ENCODE data around the gene PDILT.
"Not testable (repeated sequence)": the region's sequence is repeated elsewhere in the genome, so short reads cannot be mapped to it uniquely, and the experiment has no call there.

The PDILT gene

DNA sequence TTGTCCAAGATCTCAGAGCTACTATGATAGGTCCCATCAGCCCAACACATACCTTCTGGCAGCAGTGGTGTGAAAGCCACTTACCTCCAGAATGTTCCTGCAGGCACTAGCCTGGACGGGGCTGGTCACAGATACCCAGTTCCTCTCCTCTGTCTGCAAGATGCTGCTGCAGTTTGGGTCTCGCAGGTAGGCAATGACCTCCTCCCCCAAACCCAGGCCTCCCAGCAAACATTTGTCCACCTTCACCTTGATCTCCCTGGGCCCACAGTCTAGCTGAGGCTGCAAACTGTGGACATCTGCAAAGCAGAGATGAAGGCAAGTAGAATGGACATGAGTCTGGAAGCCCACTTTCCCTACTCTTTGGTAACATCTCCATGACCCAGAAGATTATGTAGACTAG, 84.4 kb downstream of the PDILT start:
- DNase-seq: no peak

DNA sequence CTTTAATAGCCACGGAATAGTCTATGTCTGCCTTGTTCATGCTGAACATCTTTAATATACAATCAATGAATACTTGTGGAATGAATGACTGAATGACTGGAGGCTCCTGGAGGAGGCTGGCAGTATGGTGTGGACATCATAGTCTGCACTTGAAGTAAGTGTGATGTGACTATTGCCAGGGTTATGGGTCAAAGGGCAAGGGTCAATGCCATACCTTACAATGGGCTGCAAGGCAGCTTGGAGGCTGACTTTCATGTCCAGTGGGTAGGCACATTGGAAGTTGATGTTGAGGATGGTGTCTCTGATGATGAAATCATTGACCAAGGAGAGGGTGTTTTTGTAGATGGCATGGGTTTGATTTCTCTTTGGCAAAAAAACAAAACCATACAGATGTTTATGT, 85.1 kb downstream of the PDILT start:
- no peak for DNase-seq

DNA sequence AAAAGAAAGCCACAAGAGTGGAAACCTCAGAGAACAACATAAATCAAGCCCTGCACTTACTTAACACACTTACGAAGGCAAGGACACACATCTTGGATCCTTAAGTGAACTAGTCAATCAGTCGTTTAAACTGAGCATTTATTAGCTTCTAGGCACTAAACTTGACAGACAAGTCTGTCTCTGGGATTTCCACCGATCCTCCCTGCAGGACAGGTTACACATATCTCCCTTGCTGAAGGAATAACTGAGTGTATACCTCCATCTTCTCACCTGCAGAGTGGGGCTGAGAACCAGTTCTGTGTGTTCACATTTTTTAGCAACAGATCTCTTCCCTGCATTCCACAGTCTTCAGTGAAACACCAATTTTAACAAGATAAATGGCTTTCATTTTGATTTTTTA, 86.1 kb downstream of the PDILT start:
- DNase-seq: no peak

DNA sequence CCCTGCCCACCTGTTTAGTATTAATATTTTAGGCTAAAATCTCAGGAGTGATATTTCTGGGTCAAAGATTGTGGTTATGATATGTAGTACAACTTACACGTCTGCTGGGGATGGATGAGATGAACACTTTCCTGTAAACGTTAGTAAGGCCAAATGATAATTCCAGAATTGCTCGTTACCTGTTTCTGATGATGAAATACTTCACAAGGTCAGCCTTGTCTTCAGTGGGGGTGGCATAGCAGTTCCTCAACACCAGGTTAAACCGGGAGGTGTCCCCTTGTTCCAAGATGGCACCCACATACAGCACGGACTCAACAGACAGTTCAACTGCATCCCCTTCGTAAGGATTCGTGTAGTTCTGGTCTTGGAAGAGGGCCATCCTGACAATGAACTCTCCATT, 86.5 kb downstream of the PDILT start:
- DNase-seq: no peak

DNA sequence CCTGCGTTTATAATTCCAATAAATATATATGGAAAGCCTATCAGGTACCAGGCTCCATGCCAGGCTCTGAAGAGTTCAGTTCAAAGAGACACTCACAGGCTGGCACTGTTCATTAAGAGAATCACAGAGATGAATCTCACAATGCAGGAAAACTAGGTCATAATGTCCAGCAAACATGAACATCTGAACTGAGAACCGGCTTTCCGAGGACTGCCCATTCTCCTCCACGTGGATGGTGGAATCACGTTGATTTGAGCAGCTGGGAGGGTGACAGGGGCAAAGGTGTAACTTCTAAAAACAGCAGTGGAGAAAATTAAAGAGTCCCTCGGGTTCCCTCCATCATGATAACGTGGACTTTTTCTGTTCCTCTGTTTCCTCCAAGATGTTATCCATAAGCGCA, 87.4 kb downstream of the PDILT start:
- no peak for DNase-seq

DNA sequence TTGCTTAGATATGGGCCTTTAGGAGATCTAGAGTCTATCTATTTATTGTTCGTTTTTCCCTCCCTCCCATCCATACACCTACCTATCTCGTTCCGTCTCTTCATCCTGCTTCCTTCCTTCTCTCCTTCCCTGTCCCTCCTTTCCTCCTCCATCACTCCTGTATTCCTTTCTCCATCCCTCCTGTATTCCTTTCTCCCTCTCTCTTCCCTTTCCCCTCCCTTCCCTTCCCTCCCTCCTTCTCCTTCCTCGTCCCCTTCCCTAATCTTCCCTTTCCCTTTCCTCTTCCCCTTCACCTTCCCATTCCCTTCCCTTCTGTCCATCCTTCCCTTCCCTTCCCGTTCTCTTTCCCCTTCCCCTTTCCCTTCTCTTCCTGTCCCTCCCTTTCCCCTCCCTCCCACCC, 87.8 kb downstream of the PDILT start:
- DNase-seq: no peak

DNA sequence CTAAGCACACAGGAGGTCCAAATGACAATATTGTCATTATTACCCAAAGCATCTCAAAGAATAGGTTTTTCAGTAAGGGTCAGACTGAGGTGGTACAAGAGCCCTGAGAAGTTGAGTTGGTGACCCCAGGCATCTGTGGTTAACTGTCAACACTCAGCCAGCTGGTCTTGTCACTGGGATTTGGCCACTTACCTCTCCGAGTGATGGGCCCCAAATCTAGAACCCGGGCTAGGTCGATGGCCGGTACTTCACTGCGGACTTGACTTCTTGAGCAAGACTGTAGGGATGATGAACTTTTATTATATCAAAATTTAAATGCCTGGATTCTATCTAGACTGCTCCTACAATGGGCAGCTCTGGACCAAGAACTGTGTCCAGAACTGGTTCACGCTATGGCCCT, 88.8 kb downstream of the PDILT start:
- DNase-seq: no peak

DNA sequence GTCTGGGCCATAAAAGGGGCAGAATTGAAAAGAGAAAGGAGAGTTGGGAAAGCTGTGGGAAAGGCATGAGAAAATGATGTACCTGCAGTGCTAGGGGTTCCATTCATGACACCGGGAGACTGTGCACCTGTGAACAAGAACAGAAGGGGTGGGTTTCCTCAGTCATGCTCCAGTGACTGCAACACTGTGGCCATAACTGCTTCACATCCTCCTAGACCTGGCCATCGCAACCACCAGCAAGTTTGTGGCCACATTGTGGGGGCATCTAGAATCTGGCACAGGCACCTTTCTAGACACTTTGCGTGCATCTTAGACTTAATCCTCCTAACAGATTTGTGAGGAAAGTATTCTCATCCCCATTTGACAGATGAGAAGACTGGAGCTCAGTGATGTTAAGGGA, 90.0 kb downstream of the PDILT start:
- no peak for DNase-seq

DNA sequence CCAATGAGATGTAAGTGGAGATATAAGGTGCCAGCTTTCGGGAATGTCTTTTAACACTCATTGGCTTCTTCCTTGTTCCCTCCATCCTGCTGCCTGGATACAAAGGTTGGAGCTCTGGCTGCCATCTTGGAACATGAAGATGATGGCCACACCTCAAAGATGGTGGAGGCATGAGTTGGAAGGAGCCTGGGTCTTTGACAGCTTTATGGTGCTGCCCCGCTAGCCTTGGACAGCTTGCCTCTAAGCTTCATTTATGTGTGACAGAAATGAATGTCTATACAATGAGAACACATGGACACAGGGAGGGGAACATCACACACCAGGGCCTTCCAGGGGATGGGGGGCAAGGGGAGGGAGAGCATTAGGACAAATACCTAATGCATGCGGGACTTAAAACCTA, 90.8 kb downstream of the PDILT start:
- DNase-seq: no peak

DNA sequence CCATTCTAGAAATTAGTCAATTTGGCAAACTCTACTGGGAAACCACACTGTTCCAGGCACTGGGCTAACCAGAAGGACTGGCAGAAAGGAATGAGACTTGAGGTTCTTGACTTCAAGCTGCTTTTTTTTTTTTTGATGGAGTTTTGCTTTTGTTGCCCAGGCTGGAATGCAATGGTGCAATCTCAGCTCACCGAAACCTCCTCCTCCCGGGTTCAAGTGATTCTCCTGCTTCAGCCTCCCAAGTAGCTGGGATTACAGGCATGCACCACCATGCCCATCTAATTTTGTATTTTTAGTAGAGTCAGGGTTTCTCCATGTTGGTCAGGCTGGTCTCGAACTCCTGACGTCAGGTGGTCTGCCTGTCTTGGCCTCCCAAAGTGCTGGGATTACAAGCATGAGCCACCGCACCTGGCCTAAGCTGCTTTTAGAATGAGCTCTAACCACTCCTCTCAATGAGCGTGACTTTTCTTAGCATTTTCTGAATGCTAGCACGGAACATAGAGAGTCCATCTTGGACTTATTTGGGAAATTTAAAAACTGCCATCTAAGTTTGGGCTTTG, 91.9 kb downstream of the PDILT start:
- not testable (repeated sequence) for DNase-seq

DNA sequence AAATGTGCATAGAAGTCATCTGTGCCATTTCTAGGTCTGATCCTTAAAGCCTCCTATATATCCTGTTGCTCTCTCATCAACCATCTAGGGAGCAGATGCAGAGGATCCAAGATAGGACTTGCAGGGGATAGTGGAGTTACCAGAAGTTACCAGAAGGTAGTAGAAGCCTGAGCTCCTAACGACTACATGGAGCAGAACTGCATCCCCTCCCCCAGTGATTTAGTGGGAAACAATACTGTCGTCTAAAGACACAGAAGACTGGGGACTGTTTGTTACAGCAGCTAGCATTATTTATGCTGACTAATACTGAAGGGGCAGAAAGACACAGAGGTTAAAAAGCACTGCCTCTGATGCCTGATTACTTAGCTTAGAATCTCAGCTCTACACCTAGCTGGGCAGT, 93.0 kb downstream of the PDILT start:
- DNase-seq: no peak

DNA sequence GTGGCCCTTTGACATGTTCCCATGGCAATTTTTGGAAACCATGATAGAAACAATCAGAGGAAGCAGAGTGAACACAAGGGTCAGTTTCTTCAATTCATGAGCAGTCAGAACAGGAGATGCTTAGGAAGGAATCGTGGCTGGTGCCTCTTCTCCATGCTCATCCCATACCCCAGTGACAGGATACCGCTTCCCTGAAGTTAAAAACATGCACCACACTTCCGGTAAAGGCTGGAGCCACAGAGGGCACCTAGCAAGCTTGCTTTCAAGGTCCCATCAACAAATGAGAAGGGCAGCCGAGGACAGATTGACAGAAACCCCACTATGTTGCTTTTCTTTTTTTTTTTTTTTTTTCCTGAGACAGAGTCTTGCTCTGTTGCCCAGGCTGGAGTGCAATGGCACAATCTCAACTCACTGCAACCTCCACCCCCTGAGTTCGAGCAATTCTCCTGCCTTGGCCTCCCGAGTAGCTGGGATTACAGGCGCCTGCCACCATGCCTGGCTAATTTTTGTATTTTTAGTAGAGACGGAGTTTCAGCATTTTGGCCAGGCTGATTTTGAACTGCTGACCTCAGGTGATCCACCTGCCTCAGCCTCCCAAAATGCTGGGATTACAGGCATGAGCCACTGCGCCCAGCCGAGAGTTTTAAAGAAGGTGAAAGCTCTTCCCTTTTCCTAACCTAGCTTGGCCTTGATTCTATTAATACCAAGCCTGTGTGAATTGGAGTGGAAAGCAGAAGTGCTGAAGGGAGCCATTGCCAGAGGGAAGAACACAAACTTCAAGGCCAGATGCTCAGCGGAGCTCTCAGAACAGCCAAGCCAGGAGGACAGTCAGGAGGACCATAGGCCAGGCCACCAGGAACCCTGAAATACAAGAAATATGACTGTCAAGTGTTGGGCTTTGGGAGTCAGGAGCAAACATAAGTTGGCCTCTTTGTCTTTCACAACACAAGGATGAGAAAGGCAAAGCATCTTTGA, 93.8 kb downstream of the PDILT start:
- no peak for DNase-seq

DNA sequence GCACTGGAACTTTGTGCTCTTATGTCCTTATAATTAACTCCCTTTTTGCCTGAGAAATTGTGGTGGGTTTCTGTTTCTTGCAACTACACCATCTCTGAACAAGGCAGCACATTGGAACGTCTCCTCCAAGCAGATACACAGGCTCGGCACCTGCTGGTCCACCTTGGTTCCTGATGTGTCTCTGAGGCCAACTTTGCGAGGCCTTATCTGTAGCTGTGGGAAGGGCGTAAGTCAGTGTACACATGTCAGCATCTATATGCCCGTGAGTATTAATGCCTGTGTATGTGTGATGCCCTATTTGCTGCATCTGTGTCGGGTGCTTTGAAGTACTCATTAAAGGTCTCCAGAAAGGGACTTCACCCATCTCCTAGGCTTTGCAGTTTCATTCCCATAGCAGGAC, 94.8 kb downstream of the PDILT start:
- no peak for DNase-seq

All from CD4-positive, alpha-beta T cell treated with Interleukin-15 for 1 hour (primary cell).